ENCODE measurements around the gene PRKAR1B.

DNA sequence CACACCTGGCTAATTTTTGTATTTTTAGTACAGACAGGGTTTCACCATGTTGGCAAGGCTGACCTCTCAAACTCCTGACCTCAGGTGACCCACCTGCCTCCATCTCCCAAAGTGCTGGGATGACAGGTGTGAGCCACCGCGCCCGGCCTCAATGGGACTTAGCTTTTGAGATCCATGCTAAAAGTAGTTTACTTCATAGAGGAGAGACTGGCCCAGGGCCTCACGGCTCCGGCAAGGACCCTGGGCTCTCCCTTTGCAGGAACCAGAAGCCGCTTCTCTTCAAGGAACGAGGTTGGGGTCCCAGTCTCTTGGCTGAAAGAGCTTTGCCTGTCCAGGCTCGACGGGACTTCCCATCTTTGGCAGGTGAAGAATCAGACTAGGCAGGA lies 30.7 kb downstream of the PRKAR1B start:
- TF ChIP-seq, protein P1, sequence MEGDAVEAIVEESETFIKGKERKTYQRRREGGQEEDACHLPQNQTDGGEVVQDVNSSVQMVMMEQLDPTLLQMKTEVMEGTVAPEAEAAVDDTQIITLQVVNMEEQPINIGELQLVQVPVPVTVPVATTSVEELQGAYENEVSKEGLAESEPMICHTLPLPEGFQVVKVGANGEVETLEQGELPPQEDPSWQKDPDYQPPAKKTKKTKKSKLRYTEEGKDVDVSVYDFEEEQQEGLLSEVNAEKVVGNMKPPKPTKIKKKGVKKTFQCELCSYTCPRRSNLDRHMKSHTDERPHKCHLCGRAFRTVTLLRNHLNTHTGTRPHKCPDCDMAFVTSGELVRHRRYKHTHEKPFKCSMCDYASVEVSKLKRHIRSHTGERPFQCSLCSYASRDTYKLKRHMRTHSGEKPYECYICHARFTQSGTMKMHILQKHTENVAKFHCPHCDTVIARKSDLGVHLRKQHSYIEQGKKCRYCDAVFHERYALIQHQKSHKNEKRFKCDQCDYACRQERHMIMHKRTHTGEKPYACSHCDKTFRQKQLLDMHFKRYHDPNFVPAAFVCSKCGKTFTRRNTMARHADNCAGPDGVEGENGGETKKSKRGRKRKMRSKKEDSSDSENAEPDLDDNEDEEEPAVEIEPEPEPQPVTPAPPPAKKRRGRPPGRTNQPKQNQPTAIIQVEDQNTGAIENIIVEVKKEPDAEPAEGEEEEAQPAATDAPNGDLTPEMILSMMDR (conservative IDR thresholded peaks at IDR 0.05) = no peak
- TF ChIP-seq ZFX (IDR thresholded peaks at IDR 0.05) = no peak

All from C4-2B (cell line).